T-helper 1 cell (primary cell): ENCODE measurements around the gene RRP36.

Source experiments
- DNase-seq, 5 donors: peaks; one replicate each; pipeline ENCODE4 v3.0.0-alpha.2; 2012 to 2020

Gene RRP36

DNA sequence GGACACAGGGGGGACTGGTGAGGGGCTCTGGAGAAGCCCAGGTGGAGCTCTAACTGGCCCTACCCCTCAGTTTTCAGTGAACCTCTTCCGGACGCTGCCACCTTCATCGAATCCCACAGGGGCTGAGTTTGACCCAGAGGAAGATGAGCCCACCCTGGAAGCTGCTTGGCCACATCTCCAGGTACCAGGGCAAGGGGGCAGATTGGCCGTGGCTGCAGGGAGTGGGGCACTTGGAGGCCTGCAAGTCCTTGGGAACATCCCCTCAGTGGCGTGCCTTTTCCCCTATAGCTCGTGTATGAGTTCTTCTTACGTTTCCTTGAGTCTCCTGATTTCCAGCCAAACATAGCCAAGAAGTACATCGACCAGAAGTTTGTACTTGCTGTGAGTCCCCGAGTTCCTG, 14.3 kb upstream of the RRP36 start:
- DNase-seq = no peak

- DNase-seq = no peak
Measured at GRCh38 chr6:43009124-43009523, 12.3 kb upstream of the RRP36 start.

DNA sequence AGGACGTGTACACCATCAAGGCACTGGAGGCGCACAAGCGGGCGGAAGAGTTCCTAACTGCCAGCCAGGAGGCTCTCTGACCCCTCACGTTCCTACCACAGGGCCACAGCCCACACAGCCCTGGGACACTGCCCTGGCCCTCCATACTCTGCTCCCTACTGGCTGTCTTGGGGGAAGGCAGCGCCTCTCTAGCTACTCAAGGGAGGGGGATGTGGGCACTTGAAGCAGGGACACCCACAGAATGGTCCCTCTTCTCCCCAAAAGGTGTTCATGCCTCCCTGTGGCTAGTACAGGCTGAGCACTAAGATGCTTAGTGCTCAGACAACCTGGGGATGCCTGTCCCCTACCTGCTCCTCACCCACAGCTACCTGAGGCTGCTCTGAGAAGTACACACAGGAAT, 10.2 kb upstream of the RRP36 start:
- DNase-seq = no peak

GRCh38 chr6:43012364-43012763, 9.1 kb upstream of the RRP36 start:
- DNase-seq = no peak

- no peak for DNase-seq
Measured at GRCh38 chr6:43013097-43013842, 8.2 kb upstream of the RRP36 start.

GRCh38 chr6:43013843-43014433, 7.5 kb upstream of the RRP36 start, which contains the start of the genes KLHDC3 and MEA1:
KLHDC3 (plus strand) TSS chr6:43014249; CDS start chr6:43017193, 2,944 bp downstream.
MEA1 (minus strand) TSS chr6:43013946; CDS start chr6:43013813, 133 bp downstream.
- DNase-seq = peak; percentile 97 to 100 (median 99)

GRCh38 chr6:43014434-43014909, 7.0 kb upstream of the RRP36 start:
- no peak for DNase-seq

DNA sequence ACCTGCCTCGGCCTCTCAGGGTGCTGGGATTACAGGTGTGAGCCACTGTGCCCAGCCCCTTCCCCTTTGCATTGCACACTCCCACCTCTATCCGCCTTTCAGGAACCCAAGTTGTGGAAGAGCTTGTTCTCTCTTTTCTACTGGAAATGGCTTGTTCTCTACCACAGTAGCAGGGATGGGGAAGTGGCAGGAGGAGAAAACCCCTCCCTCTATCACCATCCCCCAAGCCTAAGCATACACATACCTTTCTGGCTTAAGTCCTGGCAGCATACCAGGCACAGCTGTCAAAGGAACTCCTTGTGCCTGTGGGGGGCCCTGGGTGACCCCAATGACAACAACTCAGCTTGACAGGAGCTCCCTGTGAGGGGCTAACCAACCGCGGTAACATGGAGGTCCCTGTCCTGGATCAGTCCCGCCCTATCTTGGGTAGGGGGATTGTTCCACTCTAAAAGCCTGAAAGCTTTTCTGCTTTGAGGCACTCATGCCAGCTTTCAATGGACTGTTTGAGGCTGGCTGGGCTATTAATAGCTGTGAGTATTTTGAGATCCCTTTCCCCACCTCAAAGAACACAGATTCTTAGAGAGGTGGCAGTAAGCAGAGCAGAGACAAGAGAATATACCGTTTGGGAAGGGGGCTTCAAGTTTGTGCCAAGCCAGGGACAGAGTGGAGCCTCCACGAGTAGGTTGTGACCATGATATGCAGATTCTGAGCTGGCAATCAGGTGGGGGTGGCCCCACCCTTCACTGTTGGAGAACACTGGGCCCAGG, 5.1 kb upstream of the RRP36 start:
- DNase-seq = no peak

- no peak for DNase-seq
Measured at GRCh38 chr6:43016943-43017334, 4.5 kb upstream of the RRP36 start.

DNA sequence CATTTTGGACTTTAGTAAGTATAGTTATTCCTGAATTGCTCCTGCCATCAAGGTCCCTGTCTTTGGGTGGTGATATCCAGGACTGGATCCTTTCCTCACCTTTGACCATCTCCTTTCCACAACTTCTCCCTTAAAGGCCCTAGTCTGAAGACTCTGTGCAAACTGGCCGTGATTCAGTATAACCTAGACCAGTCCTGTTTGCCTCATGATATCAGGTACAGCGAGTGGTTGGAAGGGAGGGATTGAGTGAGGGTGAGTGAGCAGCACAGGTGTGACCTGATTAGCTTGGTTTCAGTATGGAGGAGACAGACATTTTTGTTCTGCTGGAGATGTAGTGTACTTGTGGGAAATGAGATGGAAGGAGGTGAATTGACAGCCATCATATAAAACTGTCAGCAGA, 2.3 kb upstream of the RRP36 start:
- no peak for DNase-seq

DNA sequence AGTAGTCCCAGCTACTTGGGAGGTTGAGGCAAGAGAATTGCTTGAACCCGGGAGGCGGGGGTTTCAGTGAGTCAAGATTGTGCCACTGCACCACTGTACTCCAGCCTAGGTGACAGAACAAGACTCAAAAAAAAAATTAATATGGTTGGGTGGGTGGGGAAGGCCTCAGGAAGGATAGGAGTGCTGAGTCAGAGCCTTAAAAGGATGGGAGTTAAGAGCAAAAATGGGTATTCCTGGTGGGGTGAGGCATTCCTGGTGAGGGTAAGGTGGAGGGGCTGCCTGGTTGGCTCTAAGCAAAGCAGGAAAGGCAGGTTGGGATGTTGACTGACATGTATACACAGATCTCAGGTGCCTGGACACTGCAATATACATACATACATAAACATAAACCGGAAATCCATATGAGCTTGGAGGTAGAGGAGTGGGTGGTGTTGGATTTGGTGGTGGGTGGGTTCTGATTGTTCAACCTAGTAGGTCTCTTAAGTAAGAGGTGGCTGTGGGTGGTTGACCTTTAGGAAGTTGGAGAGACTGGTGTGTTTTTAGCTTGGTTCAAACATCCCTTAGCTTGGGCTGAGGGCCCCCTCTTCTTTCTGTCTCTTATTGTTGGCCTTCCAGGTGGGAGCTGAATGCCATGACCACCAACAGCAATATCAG, 1.2 kb upstream of the RRP36 start:
- DNase-seq = no peak

DNA sequence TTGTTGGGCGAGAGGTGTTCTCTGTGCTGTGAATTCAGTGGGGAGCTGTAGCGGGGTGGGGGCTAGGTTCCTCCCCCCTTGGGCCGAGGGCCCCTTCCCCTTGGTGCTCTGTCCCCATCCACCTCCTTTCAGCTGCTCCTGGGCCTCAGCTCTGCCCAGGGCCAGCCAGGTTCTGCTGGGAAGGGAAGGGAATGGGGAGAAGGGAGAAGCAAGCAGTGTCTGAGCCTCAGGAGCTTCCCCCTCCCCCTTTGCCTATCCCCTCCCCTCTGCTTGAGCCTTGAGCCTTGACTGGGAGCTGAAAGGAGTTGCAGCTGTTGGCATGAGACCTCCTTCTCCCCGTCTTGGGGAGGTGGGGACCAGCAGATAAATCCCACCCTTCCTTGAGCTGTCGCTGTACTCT, 576 bp upstream of the RRP36 start:
- DNase-seq = no peak

GRCh38 chr6:43024436-43024835, 3.0 kb downstream of the RRP36 start:
- no peak for DNase-seq

- DNase-seq = no peak
Measured at GRCh38 chr6:43026365-43026764, 4.9 kb downstream of the RRP36 start.

GRCh38 chr6:43029120-43029519, 7.7 kb downstream of the RRP36 start:
- DNase-seq = no peak

DNA sequence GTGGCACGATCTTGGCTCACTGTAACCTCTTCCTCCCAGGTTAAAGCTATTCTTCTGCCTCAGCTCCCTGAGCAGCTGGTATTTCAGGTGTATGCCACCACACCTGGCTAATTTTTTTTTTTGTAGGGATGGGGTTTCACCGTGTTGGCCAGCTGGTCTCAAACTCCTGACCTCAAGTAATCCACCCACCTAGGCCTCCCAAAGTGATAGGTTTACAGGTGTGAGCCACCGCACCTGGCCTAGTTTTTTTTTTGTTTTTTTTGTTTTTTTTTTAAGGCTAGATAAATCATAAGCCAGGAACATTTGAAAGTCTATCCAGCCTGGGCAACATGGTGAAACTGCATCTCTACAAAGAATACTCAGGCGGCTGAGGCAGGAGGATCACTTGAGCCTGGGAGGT, 10.9 kb downstream of the RRP36 start:
- no peak for DNase-seq

GRCh38 chr6:43033496-43034189, 12.2 kb downstream of the RRP36 start:
- DNase-seq = no peak

- no peak for DNase-seq
Measured at GRCh38 chr6:43034190-43034525, 12.7 kb downstream of the RRP36 start.

GRCh38 chr6:43035495-43036194, 14.2 kb downstream of the RRP36 start:
- no peak for DNase-seq

DNA sequence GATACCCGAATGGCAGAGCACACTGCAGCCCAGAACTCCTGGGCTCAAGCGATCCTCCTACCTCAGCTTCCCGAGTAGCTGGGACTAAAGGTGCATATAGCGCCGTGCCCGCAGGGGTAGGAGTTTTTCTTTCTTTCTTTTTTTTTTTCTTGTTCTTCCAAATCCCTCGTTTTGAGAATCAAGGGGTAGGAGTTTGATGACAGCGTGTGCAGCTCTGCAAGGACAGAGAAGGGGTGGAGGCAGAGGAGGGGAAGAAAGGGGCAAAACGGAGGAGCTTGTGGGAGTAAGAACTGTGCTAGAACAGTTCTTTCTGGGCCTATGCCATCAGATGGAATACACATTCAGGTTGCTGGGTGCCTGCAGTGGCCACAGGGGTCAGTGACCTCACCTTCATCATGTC, 15.3 kb downstream of the RRP36 start:
- no peak for DNase-seq

DNA sequence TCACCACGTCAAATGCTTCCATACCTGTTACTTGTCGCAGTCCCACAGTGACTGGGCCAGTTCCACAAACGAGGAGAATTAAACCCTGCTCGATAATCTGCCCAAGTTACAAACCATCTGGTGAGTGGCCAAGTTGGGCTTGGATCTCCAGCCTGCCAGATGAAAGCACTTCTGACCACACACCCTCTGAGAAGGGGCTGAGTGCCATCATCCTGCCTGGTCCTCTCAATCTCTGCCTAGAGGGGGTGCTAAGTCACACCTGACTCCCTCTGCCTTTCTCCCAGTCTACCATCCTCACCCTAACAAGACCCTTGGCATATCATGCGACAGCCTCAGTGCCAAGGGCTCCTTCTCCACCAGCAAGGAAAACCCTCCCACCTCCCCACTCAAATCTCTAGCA, 15.8 kb downstream of the RRP36 start:
- DNase-seq = no peak

GRCh38 chr6:43037706-43038105, 16.3 kb downstream of the RRP36 start:
- DNase-seq = no peak
